HUES48 (cell line): ENCODE data around the gene CCNE1.

ENCODE experiments used
- H3K27ac ChIP-seq: one replicate; pipeline ENCODE4 v1.7.0; 2013; ENCODE audit warnings: low read depth, low read length, inconsistent platforms
- H3K27me3 ChIP-seq: 2 replicates; pipeline ENCODE4 v1.6.1; 2013; ENCODE audit warnings: mild to moderate bottlenecking, low read length; ENCODE audit not compliant: control insufficient read depth, insufficient read depth
- H3K36me3 ChIP-seq: 2 replicates; pipeline ENCODE4 v1.6.1; 2013; ENCODE audit warnings: low read length; ENCODE audit not compliant: control insufficient read depth, insufficient read depth
- H3K4me1 ChIP-seq: 2 replicates; pipeline ENCODE4 v1.6.1; 2013; ENCODE audit warnings: mild to moderate bottlenecking, low read length; ENCODE audit not compliant: control insufficient read depth, insufficient read depth
- H3K4me3 ChIP-seq: 2 replicates; pipeline ENCODE4 v1.5.1; 2013; ENCODE audit warnings: mild to moderate bottlenecking, low read depth, low read length
- H3K9ac ChIP-seq: 2 replicates; pipeline ENCODE4 v1.6.1; 2013; ENCODE audit warnings: mild to moderate bottlenecking, low read depth, low read length, moderate library complexity
- H3K9me3 ChIP-seq: 2 replicates; pipeline ENCODE4 v1.6.1; 2013; ENCODE audit warnings: low read length; ENCODE audit not compliant: control insufficient read depth, insufficient read depth

Gene CCNE1

GRCh38 chr19:29811125-29812079, at the start of gene CCNE1:
CCNE1 (plus strand) TSS chr19:29811991; CDS start chr19:29812556, 565 bp downstream.
- Histone ChIP-seq H3K4me3 (peak within 1 kb of the TSS; percentile 59), H3K4me1 (no peaks in the 10 kb centered on the region), H3K27me3 (peaks cover 4% of the 10 kb centered on the region; the same call in 1 of the 2 replicates), H3K27ac (peak within 1 kb of the TSS; percentile 31), H3K9ac (peak within 1 kb of the TSS; percentile 26), H3K9me3 (no peaks in the 10 kb centered on the region), H3K36me3 (peaks cover 24% of the 10 kb centered on the region)

GRCh38 chr19:29763196-29763595, 48.6 kb upstream of the CCNE1 start:
- Histone ChIP-seq H3K9ac (no peak overlapping the region), H3K4me3 (no peak overlapping the region), H3K27ac (no peak overlapping the region), H3K27me3 (no peaks in the 10 kb centered on the region), H3K4me1 (0 out of 2 replicates have a peak, but pooled peaks cover 4% of the 10 kb centered on the region), H3K36me3 (no peaks in the 10 kb centered on the region), H3K9me3 (no peaks in the 10 kb centered on the region)

GRCh38 chr19:29764361-29764760, 47.4 kb upstream of the CCNE1 start:
- Histone ChIP-seq H3K4me1 (0 out of 2 replicates have a peak, but pooled peaks cover 4% of the 10 kb centered on the region), H3K4me3 (no peak overlapping the region), H3K36me3 (no peaks in the 10 kb centered on the region), H3K27me3 (no peaks in the 10 kb centered on the region), H3K9ac (no peak overlapping the region), H3K9me3 (no peaks in the 10 kb centered on the region), H3K27ac (no peak overlapping the region)

GRCh38 chr19:29766100-29766499, 45.7 kb upstream of the CCNE1 start:
- H3K36me3 ChIP-seq: no peaks in the 10 kb centered on the region
- no peak overlapping the region for H3K9ac ChIP-seq
- H3K4me3 ChIP-seq: no peak overlapping the region
- no peaks in the 10 kb centered on the region for H3K27me3 ChIP-seq
- H3K27ac ChIP-seq: no peak overlapping the region
- 0 out of 2 replicates have a peak, but pooled peaks cover 4% of the 10 kb centered on the region for H3K4me1 ChIP-seq
- H3K9me3 ChIP-seq: no peaks in the 10 kb centered on the region

- Histone ChIP-seq H3K27me3 (no peaks in the 10 kb centered on the region), H3K4me1 (peaks cover 7% of the 10 kb centered on the region; the same call in 1 of the 2 replicates), H3K9ac (no peak overlapping the region), H3K27ac (no peak overlapping the region), H3K36me3 (no peaks in the 10 kb centered on the region), H3K4me3 (no peak overlapping the region), H3K9me3 (no peaks in the 10 kb centered on the region)
These were observed 44.6 kb upstream of the CCNE1 start for GRCh38 chr19:29767039-29767735.

- H3K36me3 ChIP-seq: no peaks in the 10 kb centered on the region
- no peaks in the 10 kb centered on the region for H3K27me3 ChIP-seq
These were observed 43.6 kb upstream of the CCNE1 start for GRCh38 chr19:29768166-29768565.

GRCh38 chr19:29769997-29770396, 41.8 kb upstream of the CCNE1 start:
- H3K36me3 ChIP-seq: no peaks in the 10 kb centered on the region
- H3K9me3 ChIP-seq: no peaks in the 10 kb centered on the region
- no peak overlapping the region for H3K9ac ChIP-seq
- H3K4me3 ChIP-seq: no peak overlapping the region
- peaks cover 3% of the 10 kb centered on the region; the same call in 1 of the 2 replicates for H3K4me1 ChIP-seq
- H3K27me3 ChIP-seq: no peaks in the 10 kb centered on the region
- no peak overlapping the region for H3K27ac ChIP-seq

More at GRCh38 chr19:29768166-29768565, 43.6 kb upstream of the CCNE1 start:
- Histone ChIP-seq H3K4me3 (no peak overlapping the region), H3K27ac (no peak overlapping the region), H3K9ac (no peak overlapping the region), H3K9me3 (no peaks in the 10 kb centered on the region), H3K4me1 (peaks cover 7% of the 10 kb centered on the region; the same call in 1 of the 2 replicates)

GRCh38 chr19:29770648-29771047, 41.1 kb upstream of the CCNE1 start:
- H3K27me3 ChIP-seq: no peaks in the 10 kb centered on the region
- no peaks in the 10 kb centered on the region for H3K9me3 ChIP-seq
- H3K4me1 ChIP-seq: peaks cover 3% of the 10 kb centered on the region; the same call in 1 of the 2 replicates
- no peak overlapping the region for H3K27ac ChIP-seq
- no peak overlapping the region for H3K4me3 ChIP-seq
- no peak overlapping the region for H3K9ac ChIP-seq
- no peaks in the 10 kb centered on the region for H3K36me3 ChIP-seq

GRCh38 chr19:29771708-29772414, 39.9 kb upstream of the CCNE1 start:
- Histone ChIP-seq H3K27me3 (no peaks in the 10 kb centered on the region), H3K9ac (no peak overlapping the region), H3K4me3 (no peak overlapping the region), H3K9me3 (no peaks in the 10 kb centered on the region), H3K36me3 (no peaks in the 10 kb centered on the region), H3K4me1 (peaks cover 3% of the 10 kb centered on the region; the same call in 1 of the 2 replicates), H3K27ac (no peak overlapping the region)

- H3K36me3 ChIP-seq: no peaks in the 10 kb centered on the region
- no peak overlapping the region for H3K4me3 ChIP-seq
- H3K9me3 ChIP-seq: no peaks in the 10 kb centered on the region
- no peak overlapping the region for H3K9ac ChIP-seq
- no peak overlapping the region for H3K27ac ChIP-seq
- H3K4me1 ChIP-seq: peaks cover 3% of the 10 kb centered on the region; the same call in 1 of the 2 replicates
- H3K27me3 ChIP-seq: no peaks in the 10 kb centered on the region
These were observed 39.1 kb upstream of the CCNE1 start for GRCh38 chr19:29772696-29773095.
